HEK293T (cell line): Measurements from ENCODE around the gene ERBB4.

Source experiments
- ELF4 ChIP-seq: fragments of 450-650 bp; IDR thresholded peaks from 2 replicates; pipeline ENCODE4 v1.6.1; 2017; ENCODE audit warnings: antibody characterized with exemption
- FOXM1 ChIP-seq: fragments of 450-650 bp; IDR thresholded peaks from 2 replicates; pipeline ENCODE4 v1.6.1; 2017; ENCODE audit warnings: mild to moderate bottlenecking, borderline replicate concordance
- HDGF ChIP-seq: fragments of 450-650 bp; IDR thresholded peaks from 2 replicates; pipeline ENCODE4 v1.6.1; 2017; ENCODE audit warnings: antibody characterized with exemption, borderline replicate concordance
- NFRKB ChIP-seq: fragments of 450-650 bp; IDR thresholded peaks from 2 replicates; pipeline ENCODE4 v1.6.1; 2016; ENCODE audit warnings: mild to moderate bottlenecking, moderate library complexity
- SP1 ChIP-seq: fragments of 450-650 bp; IDR thresholded peaks from 2 replicates; pipeline ENCODE4 v1.6.1; 2017

DNA sequence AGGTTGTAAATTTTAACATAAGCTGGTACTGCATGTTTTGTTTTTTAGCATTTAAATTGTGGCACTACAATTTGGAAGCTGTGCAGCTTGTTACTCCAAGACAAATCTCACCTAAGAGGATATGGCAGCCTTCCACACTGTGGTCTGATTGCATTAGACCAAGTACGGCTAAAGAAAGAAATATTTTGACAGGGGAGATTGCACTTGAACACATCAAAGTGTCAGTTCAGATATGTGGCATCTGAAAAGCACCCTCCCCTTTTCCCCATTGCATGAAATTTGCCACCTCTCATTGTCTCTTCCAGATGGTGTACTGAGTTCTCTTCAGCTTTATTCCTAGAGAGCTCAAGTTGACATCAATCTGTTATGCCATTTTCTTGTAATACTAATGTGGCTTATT, 295.9 kb downstream of the ERBB4 start:
- TF ChIP-seq ELF4 (no peak), FOXM1 (no peak), NFRKB (no peak), SP1 (no peak), HDGF (no peak)
